HG03280 (cell line): Measurements from ENCODE around the gene TMC1.
"Not testable (repeated sequence)": the region's sequence is repeated elsewhere in the genome, so short reads cannot be mapped to it uniquely, and the experiment has no call there.

ENCODE experiments used
- ATAC-seq: cut with Tn5 transposase; IDR thresholded peaks from one replicate; pipeline ENCODE4 v1.9.1; 2021; ENCODE audit warnings: mild to moderate bottlenecking, moderate library complexity; ENCODE audit not compliant: unreplicated experiment

Gene TMC1

GRCh38 chr9:72856972-72857623 is 335.7 kb downstream of the TMC1 start:
- ATAC-seq, result peak; percentile 51

- ATAC-seq, result no peak
These were observed 336.2 kb downstream of the TMC1 start for GRCh38 chr9:72857624-72857996.

GRCh38 chr9:72858089-72858912 is 336.9 kb downstream of the TMC1 start:
- no peak for ATAC-seq

GRCh38 chr9:72862788-72863187 is 341.4 kb downstream of the TMC1 start:
- ATAC-seq, result not testable (repeated sequence)

GRCh38 chr9:72863456-72864094 is 342.2 kb downstream of the TMC1 start:
- no peak for ATAC-seq

- no peak for ATAC-seq
These were observed 342.9 kb downstream of the TMC1 start for GRCh38 chr9:72864327-72864726.

- no peak for ATAC-seq
These were observed 350.3 kb downstream of the TMC1 start for GRCh38 chr9:72871685-72872084.

GRCh38 chr9:72872718-72873117 is 351.3 kb downstream of the TMC1 start:
- ATAC-seq, result no peak

- no peak for ATAC-seq
These were observed 352.0 kb downstream of the TMC1 start for GRCh38 chr9:72873456-72873855.

- ATAC-seq, result no peak
These were observed 352.9 kb downstream of the TMC1 start for GRCh38 chr9:72874344-72874743.

- ATAC-seq, result no peak
These were observed 353.8 kb downstream of the TMC1 start for GRCh38 chr9:72875221-72875620.

GRCh38 chr9:72880821-72881220 is 359.4 kb downstream of the TMC1 start:
- no peak for ATAC-seq

GRCh38 chr9:72882117-72882775 is 360.8 kb downstream of the TMC1 start:
- no peak for ATAC-seq

- ATAC-seq, result no peak
These were observed 362.5 kb downstream of the TMC1 start for GRCh38 chr9:72883875-72884274.

GRCh38 chr9:72884508-72884907 is 363.1 kb downstream of the TMC1 start:
- ATAC-seq, result no peak
